KMS-11 (cell line): Measurements from ENCODE around the gene MAPK12.

ENCODE experiments used
- H2AFZ ChIP-seq: fragments of 200-600 bp; sonication (generic); 2 replicates; pipeline ENCODE4 v1.6.1; 2016; ENCODE audit warnings: antibody characterized with exemption, mixed run types, low read depth
- H3K27ac ChIP-seq: fragments of 200-600 bp; sonication (generic); 2 replicates; pipeline ENCODE4 v1.6.1; 2016; ENCODE audit warnings: mild to moderate bottlenecking, mixed run types
- H3K27me3 ChIP-seq: fragments of 200-600 bp; sonication (generic); 2 replicates; pipeline ENCODE4 v1.6.1; 2017; ENCODE audit warnings: mild to moderate bottlenecking, low read depth, mixed run types, moderate library complexity; ENCODE audit not compliant: insufficient read depth
- H3K36me3 ChIP-seq: fragments of 200-600 bp; sonication (generic); 2 replicates; pipeline ENCODE4 v1.6.1; 2017; ENCODE audit warnings: mild to moderate bottlenecking, mixed run types; ENCODE audit not compliant: insufficient read depth
- H3K4me1 ChIP-seq: fragments of 200-600 bp; sonication (generic); 2 replicates; pipeline ENCODE4 v1.6.1; 2016; ENCODE audit warnings: mild to moderate bottlenecking, low read depth, mixed run types; ENCODE audit not compliant: poor library complexity, severe bottlenecking
- H3K4me2 ChIP-seq: fragments of 200-600 bp; sonication (generic); 2 replicates; pipeline ENCODE4 v1.7.0; 2016; ENCODE audit warnings: mild to moderate bottlenecking, mixed run types
- H3K4me3 ChIP-seq: fragments of 200-600 bp; sonication (generic); IDR thresholded peaks from 2 replicates; pipeline ENCODE4 v1.6.1; 2017; ENCODE audit warnings: low read depth, low read length, mixed read lengths; ENCODE audit not compliant: insufficient read depth
- H3K79me2 ChIP-seq: fragments of 200-600 bp; sonication (generic); 2 replicates; pipeline ENCODE4 v1.6.1; 2016; ENCODE audit warnings: low read depth, mixed run types; ENCODE audit not compliant: insufficient read depth
- H3K9ac ChIP-seq: fragments of 200-600 bp; sonication (generic); 2 replicates; pipeline ENCODE4 v1.6.1; 2016; ENCODE audit warnings: mild to moderate bottlenecking, mixed run types
- H4K20me1 ChIP-seq: fragments of 200-600 bp; sonication (generic); 2 replicates; pipeline ENCODE4 v1.6.1; 2016; ENCODE audit warnings: mild to moderate bottlenecking, mixed run types; ENCODE audit not compliant: insufficient read depth
- CTCF ChIP-seq: fragments of 200-600 bp; sonication (generic); conservative IDR thresholded peaks from 2 replicates; pipeline ENCODE4 v1.6.1; 2017; ENCODE audit warnings: low read depth, mild to moderate bottlenecking, antibody characterized with exemption, low read length, moderate library complexity, mixed read lengths

The MAPK12 gene

GRCh38 chr22:50270666-50271394 lies 9.3 kb upstream of the MAPK12 start:
- H4K20me1 ChIP-seq: no peaks in the 10 kb centered on the region
- H3K4me3 ChIP-seq: no peak overlapping the region
- H3K27ac ChIP-seq: no peak overlapping the region
- TF ChIP-seq CTCF: no peak
- peaks cover 15% of the 10 kb centered on the region for H3K4me1 ChIP-seq
- H3K27me3 ChIP-seq: no peaks in the 10 kb centered on the region
- H3K36me3 ChIP-seq: no peaks in the 10 kb centered on the region
- peak overlapping the region; percentile 41; the same call in 1 of the 2 replicates for H2AFZ ChIP-seq
- H3K4me2 ChIP-seq: peak overlapping the region; percentile 92
- H3K9ac ChIP-seq: no peak overlapping the region
- no peaks in the 10 kb centered on the region for H3K79me2 ChIP-seq

GRCh38 chr22:50269970-50270665 lies 8.6 kb upstream of the MAPK12 start, which contains the start of gene MAPK11:
Gene MAPK11, minus strand, starts transcription at chr22:50270380. Its CDS starts 88 bp downstream, at chr22:50270292.
- Histone ChIP-seq H3K4me1 (peaks cover 15% of the 10 kb centered on the region), H4K20me1 (no peaks in the 10 kb centered on the region), H3K4me3 (no peak within 1 kb of the TSS), H3K27me3 (no peaks in the 10 kb centered on the region), H3K36me3 (no peaks in the 10 kb centered on the region), H3K4me2 (peak within 1 kb of the TSS; percentile 92), H3K27ac (no peak within 1 kb of the TSS), H3K9ac (no peak within 1 kb of the TSS), H3K79me2 (no peaks in the 10 kb centered on the region), H2AFZ (peak within 1 kb of the TSS; percentile 41; the same call in 1 of the 2 replicates)
- TF ChIP-seq CTCF: no peak

- Histone ChIP-seq H3K4me3 (no peak overlapping the region), H3K27ac (no peak overlapping the region), H3K79me2 (no peaks in the 10 kb centered on the region), H3K9ac (no peak overlapping the region), H3K36me3 (no peaks in the 10 kb centered on the region), H4K20me1 (no peaks in the 10 kb centered on the region), H3K27me3 (no peaks in the 10 kb centered on the region), H3K4me1 (peaks cover 15% of the 10 kb centered on the region), H2AFZ (peak overlapping the region; percentile 4; the same call in 1 of the 2 replicates), H3K4me2 (peak overlapping the region; percentile 51)
- TF ChIP-seq CTCF: no peak
These were observed 8.1 kb upstream of the MAPK12 start for GRCh38 chr22:50269573-50269969.

GRCh38 chr22:50268655-50269113 lies 7.2 kb upstream of the MAPK12 start:
- H3K27ac ChIP-seq: no peak overlapping the region

More at GRCh38 chr22:50268655-50269113, 7.2 kb upstream of the MAPK12 start:
- Histone ChIP-seq H3K36me3 (no peaks in the 10 kb centered on the region), H3K79me2 (no peaks in the 10 kb centered on the region), H3K4me2 (no peak overlapping the region), H3K4me1 (peaks cover 12% of the 10 kb centered on the region), H3K4me3 (no peak overlapping the region), H2AFZ (no peak overlapping the region), H3K9ac (no peak overlapping the region), H4K20me1 (no peaks in the 10 kb centered on the region), H3K27me3 (no peaks in the 10 kb centered on the region)
- no peak for TF ChIP-seq CTCF
